DMS79 treated with DMSO at 0.1 percent for 48 hours (cell line): ENCODE results near the gene GRN.
A peak's percentile ranks its signal among the peaks of the same experiment; 100 is the strongest.
"Not testable (repeated sequence)": the region's sequence is repeated elsewhere in the genome, so short reads cannot be mapped to it uniquely, and the experiment has no call there.

ENCODE experiments used
- DNase-seq: peaks from one replicate; lab custom pipeline; 2025; lab: John Stamatoyannopoulos, UW

Gene GRN

DNA sequence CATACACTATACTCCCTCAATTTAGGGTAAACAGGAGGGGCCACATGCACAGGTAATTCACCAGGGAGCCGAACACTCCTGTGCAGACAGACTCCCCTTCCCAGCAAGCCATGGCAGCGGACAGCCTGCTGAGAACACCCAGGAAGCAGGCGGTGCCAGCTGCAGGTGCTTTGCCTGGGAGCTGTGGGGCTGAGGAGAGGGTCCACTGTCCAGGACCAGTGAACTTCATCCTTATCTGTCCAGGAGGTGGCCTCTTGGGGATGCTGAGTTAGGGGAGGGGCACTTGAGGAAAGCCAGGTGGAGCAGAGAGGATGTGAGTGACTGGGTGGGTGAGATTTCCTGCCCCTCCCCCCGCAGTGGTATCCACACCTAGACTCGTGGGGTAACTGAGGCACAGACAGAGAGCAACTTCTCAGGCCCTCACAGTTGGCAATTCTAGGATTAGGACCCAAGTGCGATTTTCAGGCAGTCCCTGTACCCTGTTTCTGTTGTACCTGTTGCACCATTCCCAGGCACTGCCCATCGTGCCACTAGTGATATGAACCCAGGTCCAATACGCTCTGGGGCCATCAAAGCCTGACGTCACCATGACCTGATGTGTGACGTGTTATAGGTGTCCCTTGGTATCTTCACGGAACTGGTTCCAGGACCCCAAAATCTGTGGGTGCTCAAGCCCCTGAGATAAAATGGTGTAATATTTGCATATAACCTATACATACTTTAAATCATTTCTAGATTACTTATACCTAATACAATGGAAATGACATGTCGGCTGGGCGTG, 1.2 kb downstream of the GRN start:
- no peak for DNase-seq

DNA sequence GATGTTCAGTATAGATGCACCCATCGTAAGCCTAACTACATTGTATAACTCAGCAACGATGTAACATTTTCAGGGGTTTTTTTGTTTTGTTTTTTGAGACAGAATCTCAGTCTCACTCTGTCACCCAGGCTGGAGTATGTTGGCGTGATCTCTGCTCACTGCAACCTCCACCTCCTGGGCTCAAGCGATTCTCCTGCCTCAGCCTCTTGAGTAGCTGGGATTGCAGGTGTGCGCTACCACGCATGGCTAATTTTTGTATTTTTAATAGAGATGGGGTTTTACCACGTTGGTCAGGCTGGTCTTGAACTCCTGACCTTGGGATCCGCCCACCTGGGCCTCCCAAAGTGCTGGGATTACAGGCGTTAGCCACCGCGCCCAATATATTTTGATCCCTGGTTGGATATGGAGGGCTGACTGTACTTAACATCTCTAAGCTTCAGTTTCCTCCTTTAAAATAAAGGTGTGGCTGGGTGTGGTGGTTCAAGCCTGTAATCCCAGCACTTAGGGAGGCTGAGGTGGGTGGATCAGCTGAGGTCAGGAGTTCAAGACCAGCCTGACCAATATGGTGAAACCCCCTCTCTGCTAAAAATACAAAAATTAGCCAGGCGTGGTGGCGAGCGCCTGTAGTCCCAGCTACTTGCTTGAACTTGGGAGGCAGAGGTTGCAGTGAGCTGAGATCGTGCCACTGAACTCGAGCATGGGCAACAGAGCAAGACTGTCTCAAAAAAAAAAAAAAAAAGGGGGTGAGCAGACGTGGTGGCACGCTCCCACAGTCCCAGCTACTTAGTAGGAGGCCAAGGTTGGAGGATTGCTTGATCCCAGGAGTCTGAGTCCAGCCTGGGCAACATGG, 2.3 kb downstream of the GRN start:
- not testable (repeated sequence) for DNase-seq

DNA sequence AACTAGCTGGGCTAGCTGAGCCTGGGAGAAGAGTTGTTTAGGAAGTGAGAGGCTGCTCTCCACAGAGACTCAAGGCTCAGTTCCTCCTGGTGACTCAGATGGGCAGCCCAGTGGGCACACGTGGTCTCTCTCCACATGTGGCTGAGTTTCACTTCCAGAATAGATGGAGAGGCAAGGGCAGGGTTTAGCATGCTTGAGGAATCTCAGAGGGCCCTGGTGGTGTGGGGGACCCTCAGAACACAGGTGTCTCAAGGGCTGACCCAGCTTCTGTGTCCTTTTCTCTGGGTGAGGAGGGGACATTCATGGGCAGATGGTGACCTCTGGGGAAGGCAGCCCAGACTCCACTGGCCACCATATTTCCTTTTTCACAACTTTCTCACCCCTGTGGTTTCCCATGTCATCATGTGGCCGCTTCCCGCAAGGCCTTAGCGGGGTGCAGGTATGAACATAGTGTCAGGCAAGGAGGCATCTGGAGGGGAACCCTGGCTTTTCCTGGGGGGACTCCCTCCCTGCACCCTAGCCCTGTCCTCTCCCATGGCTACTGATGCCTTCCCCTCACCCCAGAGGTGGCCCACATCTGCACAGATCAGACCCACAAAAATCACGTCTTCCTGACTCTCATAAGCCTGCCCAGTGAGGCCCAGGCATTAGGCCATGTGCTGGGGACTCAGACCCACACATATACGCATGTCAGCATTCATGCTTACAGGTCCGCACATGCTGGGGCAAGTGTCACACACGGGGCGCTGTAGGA, 3.3 kb downstream of the GRN start:
- DNase-seq = no peak

DNA sequence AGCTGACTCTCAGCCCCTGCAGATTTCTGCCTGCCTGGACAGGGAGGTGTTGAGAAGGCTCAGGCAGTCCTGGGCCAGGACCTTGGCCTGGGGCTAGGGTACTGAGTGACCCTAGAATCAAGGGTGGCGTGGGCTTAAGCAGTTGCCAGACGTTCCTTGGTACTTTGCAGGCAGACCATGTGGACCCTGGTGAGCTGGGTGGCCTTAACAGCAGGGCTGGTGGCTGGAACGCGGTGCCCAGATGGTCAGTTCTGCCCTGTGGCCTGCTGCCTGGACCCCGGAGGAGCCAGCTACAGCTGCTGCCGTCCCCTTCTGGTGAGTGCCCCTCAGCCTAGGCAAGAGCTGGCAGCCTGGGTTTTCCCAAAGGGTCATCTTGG, 3.9 kb downstream of the GRN start:
- DNase-seq = no peak

DNA sequence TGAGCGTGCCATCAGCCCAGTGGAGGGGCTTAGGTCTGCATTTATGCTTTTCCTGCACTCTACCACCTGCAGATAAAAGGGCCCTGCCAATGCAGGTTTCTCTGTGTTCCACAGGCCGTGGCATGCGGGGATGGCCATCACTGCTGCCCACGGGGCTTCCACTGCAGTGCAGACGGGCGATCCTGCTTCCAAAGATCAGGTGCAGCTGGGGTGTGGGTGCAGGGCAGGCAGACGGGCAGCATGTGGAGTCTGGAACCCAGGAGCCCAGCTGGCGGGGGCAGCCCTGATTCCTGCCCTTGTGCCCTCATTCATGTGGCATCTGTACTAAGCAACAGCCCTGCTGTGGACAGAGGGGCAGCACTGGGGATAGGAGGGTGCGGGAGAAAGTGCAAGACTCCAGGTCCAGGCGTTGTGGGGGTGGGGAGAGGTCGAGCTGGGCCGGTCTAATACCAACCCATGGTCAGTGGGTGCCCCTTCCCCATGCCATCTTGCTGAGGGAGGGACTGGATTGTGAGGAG, 4.5 kb downstream of the GRN start:
- no peak for DNase-seq

DNA sequence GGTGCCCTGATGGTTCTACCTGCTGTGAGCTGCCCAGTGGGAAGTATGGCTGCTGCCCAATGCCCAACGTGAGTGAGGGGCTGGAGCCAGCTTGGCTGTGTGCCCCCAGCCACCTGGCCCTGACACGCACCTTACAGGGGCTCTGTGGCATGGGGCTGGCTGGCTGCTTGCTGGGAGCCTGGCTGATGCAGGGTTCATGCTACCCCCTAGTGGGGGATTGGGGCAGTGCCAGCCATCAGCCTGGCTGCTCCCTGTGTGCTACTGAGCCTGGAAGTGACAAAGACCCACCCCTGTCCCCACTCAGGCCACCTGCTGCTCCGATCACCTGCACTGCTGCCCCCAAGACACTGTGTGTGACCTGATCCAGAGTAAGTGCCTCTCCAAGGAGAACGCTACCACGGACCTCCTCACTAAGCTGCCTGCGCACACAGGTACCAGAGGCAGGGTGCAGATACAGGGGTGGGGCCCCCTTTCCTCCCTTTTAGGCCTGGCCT, 5.7 kb downstream of the GRN start:
- peak; percentile 28 for DNase-seq

DNA sequence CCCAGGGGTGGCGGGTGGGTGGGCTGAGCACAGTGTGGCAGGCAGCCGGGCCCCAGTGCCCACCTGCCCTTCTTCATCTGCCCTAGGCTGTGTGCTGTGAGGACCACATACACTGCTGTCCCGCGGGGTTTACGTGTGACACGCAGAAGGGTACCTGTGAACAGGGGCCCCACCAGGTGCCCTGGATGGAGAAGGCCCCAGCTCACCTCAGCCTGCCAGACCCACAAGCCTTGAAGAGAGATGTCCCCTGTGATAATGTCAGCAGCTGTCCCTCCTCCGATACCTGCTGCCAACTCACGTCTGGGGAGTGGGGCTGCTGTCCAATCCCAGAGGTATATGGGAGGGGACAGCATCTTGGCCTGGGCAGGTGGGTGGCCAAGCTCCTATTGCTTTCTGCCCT, 6.4 kb downstream of the GRN start:
- DNase-seq = no peak

DNA sequence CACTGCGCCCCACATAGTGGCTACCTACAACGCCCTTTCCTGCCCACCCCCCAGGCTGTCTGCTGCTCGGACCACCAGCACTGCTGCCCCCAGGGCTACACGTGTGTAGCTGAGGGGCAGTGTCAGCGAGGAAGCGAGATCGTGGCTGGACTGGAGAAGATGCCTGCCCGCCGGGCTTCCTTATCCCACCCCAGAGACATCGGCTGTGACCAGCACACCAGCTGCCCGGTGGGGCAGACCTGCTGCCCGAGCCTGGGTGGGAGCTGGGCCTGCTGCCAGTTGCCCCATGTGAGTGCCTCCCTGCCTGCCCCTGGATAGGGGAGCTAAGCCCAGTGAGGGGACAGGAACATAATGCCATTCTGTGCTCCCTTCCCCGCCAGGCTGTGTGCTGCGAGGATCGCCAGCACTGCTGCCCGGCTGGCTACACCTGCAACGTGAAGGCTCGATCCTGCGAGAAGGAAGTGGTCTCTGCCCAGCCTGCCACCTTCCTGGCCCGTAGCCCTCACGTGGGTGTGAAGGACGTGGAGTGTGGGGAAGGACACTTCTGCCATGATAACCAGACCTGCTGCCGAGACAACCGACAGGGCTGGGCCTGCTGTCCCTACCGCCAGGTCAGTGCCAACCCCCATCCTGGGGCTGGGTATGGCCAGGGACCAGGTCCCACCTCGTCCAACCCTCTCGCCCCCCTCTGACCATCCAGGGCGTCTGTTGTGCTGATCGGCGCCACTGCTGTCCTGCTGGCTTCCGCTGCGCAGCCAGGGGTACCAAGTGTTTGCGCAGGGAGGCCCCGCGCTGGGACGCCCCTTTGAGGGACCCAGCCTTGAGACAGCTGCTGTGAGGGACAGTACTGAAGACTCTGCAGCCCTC, 7.1 kb downstream of the GRN start:
- no peak for DNase-seq

DNA sequence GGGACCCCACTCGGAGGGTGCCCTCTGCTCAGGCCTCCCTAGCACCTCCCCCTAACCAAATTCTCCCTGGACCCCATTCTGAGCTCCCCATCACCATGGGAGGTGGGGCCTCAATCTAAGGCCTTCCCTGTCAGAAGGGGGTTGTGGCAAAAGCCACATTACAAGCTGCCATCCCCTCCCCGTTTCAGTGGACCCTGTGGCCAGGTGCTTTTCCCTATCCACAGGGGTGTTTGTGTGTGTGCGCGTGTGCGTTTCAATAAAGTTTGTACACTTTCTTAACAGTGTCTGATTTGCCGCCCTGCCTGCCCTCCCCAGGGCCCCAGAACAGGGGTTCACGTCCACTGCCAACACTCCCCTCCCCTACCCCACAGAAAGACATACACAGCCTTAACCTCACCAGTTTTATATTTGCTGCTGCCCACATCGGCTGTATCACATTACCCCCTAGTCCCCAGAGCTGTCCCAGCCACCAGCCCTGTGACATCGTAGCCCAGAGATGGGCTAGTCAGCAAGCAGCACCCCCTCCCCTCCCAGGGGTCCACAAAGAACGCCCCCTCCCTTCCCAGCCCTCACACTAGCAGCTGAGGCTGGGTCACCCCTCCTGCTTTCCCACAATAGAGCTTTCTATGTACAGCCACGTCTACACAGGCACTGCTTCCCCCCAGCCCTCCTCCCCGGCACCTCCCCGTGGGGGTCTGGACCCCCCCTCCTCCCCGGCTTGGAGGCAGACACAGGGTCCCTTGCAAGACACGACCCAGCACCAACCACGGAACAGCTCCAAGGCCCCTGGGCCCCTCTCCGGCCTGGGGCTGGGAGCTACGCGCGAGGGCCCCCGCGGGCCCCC, 7.9 kb downstream of the GRN start:
- DNase-seq = no peak

DNA sequence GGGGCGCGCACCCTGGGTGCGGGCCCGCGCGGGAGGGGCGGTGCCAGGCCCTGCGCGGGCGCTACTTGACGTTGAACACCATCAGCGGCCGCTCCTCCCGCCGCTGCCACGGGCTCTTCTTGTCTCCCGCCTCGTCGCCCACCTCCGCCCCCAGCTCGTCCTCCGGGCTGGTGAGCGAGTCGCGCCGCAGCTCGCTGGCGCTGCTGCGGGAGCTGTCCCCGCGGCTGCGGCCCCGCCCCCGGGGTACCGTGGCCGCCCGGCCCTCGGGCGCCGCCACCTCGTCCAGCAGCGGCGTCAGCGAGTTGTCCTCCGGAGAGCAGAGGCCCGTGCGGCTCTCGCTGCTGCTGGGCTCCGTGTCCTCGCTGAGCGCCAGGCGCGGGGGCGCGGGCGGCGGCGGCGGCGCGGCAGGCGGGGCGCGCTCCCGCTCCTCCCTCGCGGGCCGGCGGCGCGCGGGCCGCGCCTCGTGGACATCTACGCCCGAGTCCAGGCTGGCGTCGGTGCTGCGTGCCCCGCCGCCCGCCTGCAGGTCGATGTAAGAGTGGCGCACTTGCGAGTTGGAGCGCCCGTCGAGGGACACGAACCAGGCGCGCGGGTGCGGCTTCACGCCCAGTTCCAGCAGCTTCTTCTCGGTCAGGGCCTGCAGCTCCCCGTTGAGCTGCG, 8.7 kb downstream of the GRN start:
- no peak for DNase-seq

DNA sequence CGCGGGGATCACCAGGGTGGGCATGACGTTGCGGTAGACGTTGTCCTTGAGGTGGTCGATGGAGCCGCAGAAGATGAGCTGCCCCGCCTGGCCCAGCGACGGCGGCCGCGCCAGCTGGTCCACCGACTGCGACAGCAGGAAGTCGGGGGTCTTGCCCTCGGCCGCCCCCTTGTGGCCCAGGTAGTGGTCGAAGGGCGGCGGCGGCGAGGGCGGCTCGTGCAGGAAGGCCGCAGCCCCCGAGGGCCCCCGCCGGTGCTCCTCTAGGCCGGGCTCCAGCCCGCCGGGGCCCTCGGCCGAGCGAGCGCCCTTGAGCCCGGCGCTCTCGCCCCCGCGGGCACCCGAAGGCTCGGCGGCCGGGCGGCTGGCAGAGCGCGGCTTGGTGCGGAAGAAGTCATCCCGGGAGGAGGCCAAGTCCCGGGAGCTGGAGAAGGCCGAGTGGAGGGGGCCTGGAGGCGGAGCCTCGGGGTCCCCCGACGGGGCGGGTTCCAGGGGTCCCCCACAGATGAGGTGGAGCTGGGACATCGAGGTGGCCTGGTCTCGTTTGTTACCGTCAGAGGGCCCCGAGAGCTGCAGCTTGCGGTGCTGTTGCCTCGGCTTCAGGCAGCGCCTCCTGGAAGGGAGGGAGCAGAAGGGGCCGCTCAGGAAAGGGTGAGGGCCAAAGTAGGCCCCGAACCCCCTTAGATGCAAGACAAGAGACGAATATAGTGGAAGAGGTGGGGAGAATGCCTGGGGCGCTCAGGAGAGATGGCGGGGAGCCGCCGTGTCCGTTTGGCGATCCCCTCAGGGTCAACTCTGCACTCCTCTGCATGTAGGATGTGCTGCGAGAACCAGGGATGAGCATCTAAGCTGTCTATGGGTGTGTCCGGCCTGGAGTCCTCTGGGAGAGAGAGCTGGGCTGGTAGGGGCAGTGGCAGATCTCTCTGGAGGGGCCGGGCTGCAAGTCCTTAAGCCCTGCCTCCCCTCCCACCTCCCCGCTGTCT, 9.8 kb downstream of the GRN start:
- no peak for DNase-seq

DNA sequence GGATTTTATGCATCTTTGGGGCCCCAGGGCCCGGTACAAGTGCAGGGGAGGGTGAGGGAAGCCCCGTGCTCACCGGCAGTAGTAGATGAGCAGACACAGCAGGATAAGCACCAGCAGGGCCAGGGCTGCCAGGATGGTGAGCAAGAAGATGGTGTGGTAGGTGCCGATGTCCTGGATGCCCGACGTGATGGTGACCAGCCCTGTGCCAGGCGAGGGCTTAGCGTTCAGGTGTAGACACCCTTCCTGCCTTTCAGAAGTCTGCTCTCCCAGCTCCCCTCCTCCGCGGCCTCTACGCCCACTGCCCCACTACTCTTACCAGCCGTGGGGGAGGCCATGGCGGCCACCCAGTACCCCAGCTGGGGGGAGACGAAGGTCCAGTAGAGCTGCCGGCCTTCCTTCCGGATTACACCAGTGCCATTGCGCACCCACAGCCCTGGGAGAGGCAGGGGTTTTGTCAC, 10.6 kb downstream of the GRN start:
- DNase-seq = no peak

DNA sequence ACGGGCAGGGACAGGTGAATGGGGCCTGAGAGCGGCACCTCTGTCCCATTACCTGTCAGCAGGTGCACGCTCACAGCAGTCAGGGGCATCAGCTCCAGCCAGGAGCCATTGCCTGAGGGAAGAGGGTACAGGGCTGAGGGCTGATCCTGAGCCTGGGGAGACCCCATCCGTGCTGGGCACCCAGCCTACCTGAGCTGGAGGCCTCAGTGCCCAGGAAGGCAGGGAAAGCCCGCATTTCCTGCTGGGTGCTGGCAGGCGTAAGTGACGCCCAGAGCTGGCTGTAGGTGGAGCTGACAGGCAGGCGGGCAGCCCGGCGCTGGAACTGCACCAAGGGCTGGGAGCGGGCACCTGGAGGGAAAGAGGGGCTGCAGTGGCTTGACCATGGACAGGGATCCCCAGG, 11.1 kb downstream of the GRN start:
- DNase-seq = no peak

DNA sequence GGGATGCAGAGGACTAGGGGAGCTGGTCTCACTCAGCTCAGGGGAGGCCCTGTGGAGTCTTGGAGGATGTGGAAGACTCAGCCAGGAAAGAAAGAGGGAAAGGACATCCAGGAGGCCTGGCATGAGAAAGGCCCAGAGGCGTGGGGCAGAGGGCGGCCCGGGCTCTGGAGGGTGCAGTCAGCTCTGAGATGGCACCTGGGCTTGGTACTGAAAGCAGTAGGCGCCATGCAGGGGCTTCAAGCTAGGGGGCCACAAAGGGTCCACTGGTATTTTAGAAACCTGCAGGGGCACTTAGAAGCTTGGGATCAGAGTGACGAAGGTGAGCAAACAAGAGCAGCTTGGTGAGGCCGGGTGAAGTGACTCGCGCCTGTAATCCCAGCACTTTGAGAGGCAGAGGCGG, 13.0 kb downstream of the GRN start:
- no peak for DNase-seq

DNA sequence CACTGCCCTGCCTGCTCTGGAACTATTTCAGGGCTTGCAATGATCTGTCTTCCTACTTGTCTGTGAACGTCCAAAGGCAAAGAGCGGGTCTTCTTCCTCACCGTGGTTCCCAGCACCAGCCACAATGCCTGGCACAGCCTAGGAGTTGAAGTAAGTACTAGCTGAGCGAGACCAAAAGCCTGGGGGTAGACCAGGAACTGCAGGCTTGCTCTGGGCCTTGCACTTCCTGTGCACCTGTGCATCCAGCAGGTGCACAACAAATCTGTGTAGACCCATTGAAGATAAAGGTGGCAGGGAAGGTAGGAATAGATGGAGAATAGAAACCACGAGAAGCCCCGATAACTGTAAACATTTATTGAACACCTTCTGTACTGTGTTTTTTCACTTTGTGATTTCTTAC, 13.9 kb downstream of the GRN start:
- no peak for DNase-seq

DNA sequence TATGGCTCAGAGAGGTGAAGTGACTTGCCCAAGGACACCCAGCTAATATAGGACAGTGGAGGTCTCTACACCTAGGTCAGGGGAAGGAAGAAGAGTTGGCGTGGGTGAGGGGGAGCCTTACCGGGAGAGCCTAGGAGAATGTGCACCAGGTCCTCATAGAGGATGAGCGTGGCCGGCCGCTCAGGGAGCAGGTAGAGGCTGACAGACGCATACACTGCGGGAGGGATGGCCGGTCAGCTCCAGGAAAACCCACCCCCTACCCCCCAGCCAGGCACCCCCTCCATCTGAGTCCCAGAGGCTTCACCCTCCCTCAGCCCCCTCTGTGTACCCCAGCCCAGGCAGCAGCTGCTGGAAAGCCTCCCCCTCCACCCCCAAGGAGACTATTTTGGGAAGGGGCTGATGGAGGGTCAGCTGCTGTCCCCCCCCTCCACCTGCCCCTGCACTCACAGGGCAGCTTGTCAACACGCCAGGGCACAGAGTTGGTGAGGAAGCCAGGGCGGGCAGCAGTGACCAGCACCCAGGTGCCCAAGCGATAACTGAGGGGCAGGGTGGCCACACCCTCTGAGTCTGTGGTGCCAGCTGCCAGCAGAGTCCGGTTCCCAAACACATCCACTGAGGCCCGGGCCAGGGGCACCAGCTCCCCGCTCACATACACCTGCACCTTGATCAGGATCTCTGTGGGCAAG, 14.5 kb downstream of the GRN start:
- no peak for DNase-seq

DNA sequence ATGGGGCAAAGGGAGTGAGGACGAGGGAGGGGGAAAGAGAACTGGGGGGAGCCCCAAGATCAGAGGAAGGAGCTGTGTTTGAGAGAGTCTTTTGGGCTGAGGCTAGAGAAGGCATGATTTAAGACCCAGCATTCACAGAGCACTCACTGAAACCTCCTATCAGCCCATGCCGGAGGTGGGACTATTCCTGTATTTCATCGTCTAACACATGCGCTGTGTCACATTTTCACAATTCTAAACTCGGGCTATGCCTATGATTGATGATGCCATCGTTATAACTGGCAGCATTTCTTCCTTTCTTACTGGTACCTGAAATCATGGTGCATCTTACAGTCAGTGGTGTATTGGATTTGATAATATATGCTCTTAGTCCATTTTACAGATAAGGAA, 15.0 kb downstream of the GRN start:
- DNase-seq = no peak

DNA sequence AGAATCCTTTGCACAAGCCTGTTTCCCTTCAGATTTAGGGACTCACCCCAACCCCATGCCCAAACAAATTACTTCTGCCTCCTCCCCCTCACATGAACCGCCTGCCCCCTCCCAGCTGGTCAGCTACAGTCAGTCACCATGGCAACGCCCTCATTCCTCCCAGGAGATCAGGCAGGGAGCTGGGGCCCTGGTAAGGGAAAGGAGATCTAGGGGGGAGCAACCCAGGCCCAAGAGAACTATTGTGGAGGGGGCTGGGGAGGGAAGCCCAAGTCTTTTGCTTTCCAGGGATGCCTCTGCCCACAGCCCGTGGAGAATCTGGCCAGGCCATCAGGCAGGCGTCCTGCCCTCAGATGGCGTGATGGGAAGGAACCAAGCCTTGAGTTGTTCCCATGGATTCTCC, 15.7 kb downstream of the GRN start:
- no peak for DNase-seq
